Measurements from ENCODE around the gene IL20RB.

IL20RB gene

GRCh38 chr3:136957751-136958288 is at the start of gene IL20RB:
Gene IL20RB (plus strand): TSS chr3:136957983. CDS start chr3:136958114, 131 bp downstream.
- no peak for DNase-seq

GRCh38 chr3:136908297-136908696 is 49.5 kb upstream of the IL20RB start:
- DNase-seq = no peak

GRCh38 chr3:136909187-136909586 is 48.6 kb upstream of the IL20RB start:
- no peak for DNase-seq

GRCh38 chr3:136910697-136911096 is 47.1 kb upstream of the IL20RB start:
- DNase-seq = no peak

- DNase-seq = no peak
These were observed 44.6 kb upstream of the IL20RB start for GRCh38 chr3:136913168-136913567.

GRCh38 chr3:136914739-136915138 is 43.0 kb upstream of the IL20RB start:
- no peak for DNase-seq

GRCh38 chr3:136916223-136916622 is 41.6 kb upstream of the IL20RB start:
- no peak for DNase-seq

GRCh38 chr3:136919799-136920580 is 37.8 kb upstream of the IL20RB start:
- no peak for DNase-seq

GRCh38 chr3:136920904-136921611 is 36.7 kb upstream of the IL20RB start:
- DNase-seq = no peak

- no peak for DNase-seq
These were observed 32.2 kb upstream of the IL20RB start for GRCh38 chr3:136925425-136926190.

GRCh38 chr3:136928240-136928639 is 29.5 kb upstream of the IL20RB start:
- DNase-seq = no peak

GRCh38 chr3:136929977-136930670 is 27.7 kb upstream of the IL20RB start:
- DNase-seq = no peak

GRCh38 chr3:136931606-136932005 is 26.2 kb upstream of the IL20RB start:
- no peak for DNase-seq

- no peak for DNase-seq
These were observed 25.3 kb upstream of the IL20RB start for GRCh38 chr3:136932523-136932922.

- no peak for DNase-seq
These were observed 24.6 kb upstream of the IL20RB start for GRCh38 chr3:136932978-136933772.

GRCh38 chr3:136937175-136937574 is 20.6 kb upstream of the IL20RB start:
- no peak for DNase-seq

GRCh38 chr3:136937851-136938250 is 19.9 kb upstream of the IL20RB start:
- DNase-seq = no peak

- DNase-seq = no peak
These were observed 19.4 kb upstream of the IL20RB start for GRCh38 chr3:136938334-136938733.

- DNase-seq = no peak
These were observed 18.3 kb upstream of the IL20RB start for GRCh38 chr3:136939489-136939888.

GRCh38 chr3:136942803-136943202 is 15.0 kb upstream of the IL20RB start:
- DNase-seq = no peak

- no peak for DNase-seq
These were observed 14.3 kb upstream of the IL20RB start for GRCh38 chr3:136943436-136943835.

- no peak for DNase-seq
These were observed 10.8 kb upstream of the IL20RB start for GRCh38 chr3:136946978-136947377.
